B cell (primary cell): ENCODE data around the gene SLC29A3. TPM values are rescaled to one million over a fixed set of nuclear protein-coding genes. Genes with fewer than 3 reads are reported as not detected.

Source experiments
- ATAC-seq: fragments of 200-7000 bp; cut with Tn5 transposase; one replicate; pipeline ENCODE4 v1.10.0; 2021; ENCODE audit warnings: low read depth, mild to moderate bottlenecking, moderate number of reproducible peaks, moderate library complexity
- CTCF ChIA-PET: fragments of 350-600 bp; sonication (Branson Sonifier 250); formaldehyde crosslinking; loops from one replicate; lab custom pipeline; 2021; ENCODE audit warnings: antibody characterized with exemption, inconsistent platforms; lab: Charles Lee
- POLR2A ChIA-PET: fragments of 350-600 bp; sonication (Branson Sonifier 250); formaldehyde crosslinking; loops from one replicate; lab custom pipeline; 2021; ENCODE audit warnings: antibody characterized with exemption; lab: Charles Lee
- DNase-seq: peaks from one replicate; pipeline ENCODE4 v3.0.0; 2013
- H2AFZ ChIP-seq: 2 replicates; pipeline ENCODE4 v1.6.1; 2012; ENCODE audit warnings: mild to moderate bottlenecking, low read depth, low read length; ENCODE audit not compliant: insufficient read depth, poor library complexity, severe bottlenecking
- H3K27ac ChIP-seq, 2 donors: 1 replicate in 1 of 2; 2 replicates in 1 of 2; pipeline ENCODE4 v1.5.1; 2012 to 2013; ENCODE audit warnings: low read length in 2 of 2, mild to moderate bottlenecking in 2 of 2, moderate library complexity in 1 of 2
- H3K27me3 ChIP-seq, 4 experiments: fragments of 200-600 bp in 1 of 4; sonication (generic) in 1 of 4; replicated peaks in 1 of 4; 1 replicate in 2 of 4; 2 replicates in 2 of 4; pipeline versions ENCODE4 v1.6.1 to v1.7.0; 2013 to 2016; ENCODE audit warnings: low read length in 3 of 4, mild to moderate bottlenecking in 2 of 4, mixed read lengths in 1 of 4, moderate library complexity in 1 of 4; ENCODE audit not compliant: insufficient read depth in 4 of 4, control insufficient read depth in 3 of 4; ENCODE audit errors: control extremely low read depth in 1 of 4
- H3K36me3 ChIP-seq, 2 experiments: replicated peaks in 1 of 2; 1 replicate in 1 of 2; 2 replicates in 1 of 2; pipeline versions ENCODE4 v1.6.1 to v1.7.1; 2013; ENCODE audit warnings: low read length in 1 of 2; ENCODE audit not compliant: insufficient read depth in 2 of 2, control insufficient read depth in 1 of 2; ENCODE audit errors: control extremely low read depth in 1 of 2, extremely low read depth in 1 of 2
- H3K4me1 ChIP-seq, 2 donors: fragments of 200-600 bp in 1 of 2; sonication (generic) in 1 of 2; 1 replicate in 1 of 2; 2 replicates in 1 of 2; pipeline versions ENCODE4 v1.5.1 to v1.6.1; 2013 to 2017; ENCODE audit warnings: low read length in 2 of 2; ENCODE audit not compliant: control insufficient read depth in 2 of 2, insufficient read depth in 2 of 2
- H3K4me2 ChIP-seq: replicated peaks from 2 replicates; pipeline ENCODE3; 2012; ENCODE audit warnings: mild to moderate bottlenecking, low read depth, low read length; ENCODE audit not compliant: poor library complexity, severe bottlenecking
- H3K4me3 ChIP-seq, 5 experiments: fragments of 200-600 bp in 1 of 5; sonication (generic) in 1 of 5; 1 replicate in 3 of 5; 2 replicates in 2 of 5; pipeline versions ENCODE4 v1.5.1 to v1.7.0; 2011 to 2016; ENCODE audit warnings: low read length in 4 of 5, mild to moderate bottlenecking in 4 of 5, low read depth in 2 of 5, control low read depth in 1 of 5, moderate library complexity in 1 of 5; ENCODE audit not compliant: insufficient read depth in 1 of 5; ENCODE audit errors: control extremely low read depth in 1 of 5, extremely low read depth in 1 of 5
- H3K79me2 ChIP-seq: fragments of 200-600 bp; sonication (generic); one replicate; pipeline ENCODE4 v1.6.0; 2016; ENCODE audit warnings: low read length; ENCODE audit not compliant: control insufficient read depth, insufficient read depth
- H3K9ac ChIP-seq: fragments of 200-600 bp; sonication (generic); 2 replicates; pipeline ENCODE4 v1.6.1; 2017; ENCODE audit warnings: mild to moderate bottlenecking, low read length, moderate library complexity
- H3K9me3 ChIP-seq, 3 donors: one replicate each; pipeline versions ENCODE4 v1.6.1 to v1.7.1; 2013; ENCODE audit warnings: low read length in 2 of 3; ENCODE audit not compliant: control insufficient read depth in 2 of 3, insufficient read depth in 1 of 3; ENCODE audit errors: control extremely low read depth in 1 of 3
- H4K20me1 ChIP-seq: 2 replicates; pipeline ENCODE4 v1.6.0; 2012; ENCODE audit warnings: mild to moderate bottlenecking, low read length; ENCODE audit not compliant: insufficient read depth, control insufficient read depth, poor library complexity, severe bottlenecking
- H3K27ac Mint-ChIP-seq: one replicate; pipeline ENCODE4 v1.8.0; 2021; ENCODE audit warnings: mixed read lengths
- H3K27me3 Mint-ChIP-seq: one replicate; pipeline ENCODE4 v1.8.0; 2021; ENCODE audit warnings: mixed read lengths
- H3K4me1 Mint-ChIP-seq: one replicate; pipeline ENCODE4 v1.8.0; 2021; ENCODE audit warnings: mixed read lengths
- H3K4me3 Mint-ChIP-seq: one replicate; pipeline ENCODE4 v1.8.0; 2021; ENCODE audit warnings: mixed read lengths
- H3K9me3 Mint-ChIP-seq: one replicate; pipeline ENCODE4 v1.8.0; 2022; ENCODE audit warnings: mixed read lengths; ENCODE audit not compliant: insufficient read depth
- EZH2 ChIP-seq: IDR thresholded peaks from 2 replicates; pipeline ENCODE4 v1.6.1; 2012; ENCODE audit warnings: borderline replicate concordance, low read depth, mild to moderate bottlenecking, moderate library complexity, low read length; ENCODE audit not compliant: insufficient read depth, poor library complexity, severe bottlenecking
- WGBS: methylation state at CpG from one replicate; pipeline ENCODE4 v1.1.5; 2013; ENCODE audit warnings: missing lambda C conversion rate; ENCODE audit not compliant: insufficient coverage; 5-methylcytosine and 5-hydroxymethylcytosine counted together
- intact Hi-C: fragments of 100-400 bp; cut with micrococcal nuclease; formaldehyde crosslinking; loops from one replicate; pipeline ENCODE4 v1.10.0; 2022
- polyA plus RNA-seq: library from polyadenylated mRNA; depleted of rRNA; stranded (reverse); fragments of >200 nt; gene quantifications from 2 replicates; pipeline ENCODE4 v1.2.3, GENCODE V29; 2012
- total RNA-seq, 2 donors: library from RNA; stranded (reverse); fragments of 120-200 nt in 1 of 2; gene quantifications; 1 replicate in 1 of 2; 2 replicates in 1 of 2; pipeline versions ENCODE4 v1.2.3 to v1.2.4, GENCODE V29; 2013 to 2022
- TF ChIP-seq, protein P1 (sequence below): fragments of 200-600 bp; IDR thresholded peaks from one replicate; pipeline ENCODE4 v1.8.0; 2022; ENCODE audit warnings: antibody characterized with exemption, mild to moderate bottlenecking

The SLC29A3 gene
- total and polyA plus RNA-seq, 2 donors (not counting 1 experiment from before 2014, with no cell fraction given) = 4.5 to 8.2 TPM

DNA sequence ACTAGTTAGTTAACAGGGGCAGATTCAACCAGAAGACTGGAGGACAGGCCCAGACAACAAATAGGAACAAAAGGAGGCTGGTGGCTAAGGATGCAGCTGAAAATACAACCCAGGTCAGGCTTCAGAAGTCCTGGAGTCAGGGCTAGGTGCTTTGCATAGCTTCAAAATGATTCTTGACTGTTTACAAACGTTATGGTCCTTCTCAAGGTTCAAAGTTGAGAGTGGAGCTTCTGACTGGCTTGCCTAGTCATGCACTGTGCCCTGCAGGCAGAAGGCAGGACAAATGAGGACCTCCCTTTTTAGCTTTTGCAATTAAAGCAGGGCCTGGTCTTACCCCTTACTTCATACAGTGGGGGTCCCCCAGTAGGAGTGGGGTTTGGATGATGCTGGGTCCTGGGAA, 73.2 kb downstream of the SLC29A3 start:
- no peaks in the 10 kb centered on the region for H3K79me2 ChIP-seq
- no peak overlapping the region for H3K4me2 ChIP-seq

More for the DNA sequence above, 73.2 kb downstream of the SLC29A3 start:
- 54% methylated on average over 1 of the region's 1 CpG for WGBS
- Histone ChIP-seq H2AFZ (no peak overlapping the region), H3K9me3 (peaks cover 0 to 4% (median 0%) of the 10 kb centered on the region in 3 donors), H4K20me1 (no peaks in the 10 kb centered on the region), H3K9ac (no peak overlapping the region), H3K36me3 (no peaks in the 10 kb centered on the region), H3K4me1 (peaks cover 7 to 8% of the 10 kb centered on the region in 2 donors), H3K4me3 (no peak overlapping the region), H3K27ac (no peak overlapping the region), H3K27me3 (peaks cover 0 to 44% (median 15%) of the 10 kb centered on the region in 4 experiments)
- POLR2A ChIA-PET = no interaction called here
- intact Hi-C loops = no loop called here
- no peak overlapping the region for H3K27ac Mint-ChIP-seq
- ATAC-seq (no peak), DNase-seq (no peak)
- CTCF ChIA-PET = interaction anchor here (1.1 kb wide), 1 partner anchor 8 kb away, joined by 4 read pairs; no protein-coding TSS in a partner anchor
- H3K4me1 Mint-ChIP-seq = peaks cover 3% of the 10 kb centered on the region
- no peak for TF ChIP-seq EZH2
- TF ChIP-seq, protein P1, sequence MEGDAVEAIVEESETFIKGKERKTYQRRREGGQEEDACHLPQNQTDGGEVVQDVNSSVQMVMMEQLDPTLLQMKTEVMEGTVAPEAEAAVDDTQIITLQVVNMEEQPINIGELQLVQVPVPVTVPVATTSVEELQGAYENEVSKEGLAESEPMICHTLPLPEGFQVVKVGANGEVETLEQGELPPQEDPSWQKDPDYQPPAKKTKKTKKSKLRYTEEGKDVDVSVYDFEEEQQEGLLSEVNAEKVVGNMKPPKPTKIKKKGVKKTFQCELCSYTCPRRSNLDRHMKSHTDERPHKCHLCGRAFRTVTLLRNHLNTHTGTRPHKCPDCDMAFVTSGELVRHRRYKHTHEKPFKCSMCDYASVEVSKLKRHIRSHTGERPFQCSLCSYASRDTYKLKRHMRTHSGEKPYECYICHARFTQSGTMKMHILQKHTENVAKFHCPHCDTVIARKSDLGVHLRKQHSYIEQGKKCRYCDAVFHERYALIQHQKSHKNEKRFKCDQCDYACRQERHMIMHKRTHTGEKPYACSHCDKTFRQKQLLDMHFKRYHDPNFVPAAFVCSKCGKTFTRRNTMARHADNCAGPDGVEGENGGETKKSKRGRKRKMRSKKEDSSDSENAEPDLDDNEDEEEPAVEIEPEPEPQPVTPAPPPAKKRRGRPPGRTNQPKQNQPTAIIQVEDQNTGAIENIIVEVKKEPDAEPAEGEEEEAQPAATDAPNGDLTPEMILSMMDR = no peak
- peaks cover 53% of the 10 kb centered on the region for H3K27me3 Mint-ChIP-seq
- no peak overlapping the region for H3K4me3 Mint-ChIP-seq
- no peaks in the 10 kb centered on the region for H3K9me3 Mint-ChIP-seq
